Liver (tissue), 3 donors: ENCODE results near the gene ZCCHC4.

Experiments
- CTCF ChIP-seq: fragments of 150-350 bp; IDR thresholded peaks from 2 replicates; pipeline ENCODE4 v1.5.1; 2017; ENCODE audit warnings: improper control_type of control experiment, low read depth, low read length; ENCODE audit not compliant: missing input control
- GABPA ChIP-seq, 2 donors: IDR thresholded peaks in 1 of 2; conservative IDR thresholded peaks in 1 of 2; 2 replicates each; pipeline ENCODE4 v1.6.1; 2016; ENCODE audit warnings: antibody characterized with exemption in 2 of 2, mild to moderate bottlenecking in 1 of 2, moderate library complexity in 1 of 2
- donor health status: healthy.
- donor health status: healthy.

- TF ChIP-seq CTCF (no peak), GABPA (IDR thresholded peaks at IDR 0.05 in 1 of 2, conservative IDR thresholded peaks at IDR 0.05 in 1 of 2) (no peak)
These were observed 57.7 kb downstream of the ZCCHC4 start for GRCh38 chr4:25370242-25370641.
